HEK293 (cell line): ENCODE results near the gene ANGPTL4.
"Not testable (repeated sequence)": the region's sequence is repeated elsewhere in the genome, so short reads cannot be mapped to it uniquely, and the experiment has no call there.

ENCODE experiments used
- CTCF ChIA-PET: fragments of 350-600 bp; formaldehyde crosslinking; extraction: SDS; loops from one replicate; lab custom pipeline; 2021; ENCODE audit warnings: antibody characterized with exemption; lab: Yijun Ruan, JAX
- POLR2A ChIA-PET: fragments of 300-600 bp; formaldehyde crosslinking; extraction: SDS; loops from one replicate; lab custom pipeline; 2020; ENCODE audit warnings: antibody characterized with exemption, inconsistent platforms; lab: Yijun Ruan, JAX
- H3K27ac ChIP-seq: fragments of 200-500 bp; sonication (Bioruptor generic); 2 replicates; pipeline ENCODE4 v1.5.1; 2014; ENCODE audit warnings: low read depth, low read length, control low read depth, inconsistent platforms; ENCODE audit errors: extremely low read depth
- H3K36me3 ChIP-seq, 2 experiments: fragments of 200-500 bp in 1 of 2; sonication (Bioruptor generic) in 1 of 2; 1 replicate in 1 of 2; 2 replicates in 1 of 2; pipeline ENCODE4 v1.5.1; 2014 to 2017; ENCODE audit warnings: inconsistent platforms in 2 of 2, low read length in 2 of 2; ENCODE audit not compliant: control insufficient read depth in 2 of 2, insufficient read depth in 1 of 2
- H3K4me1 ChIP-seq: fragments of 200-500 bp; sonication (Bioruptor generic); 2 replicates; pipeline ENCODE4 v1.5.1; 2014; ENCODE audit warnings: mild to moderate bottlenecking, low read length, inconsistent platforms; ENCODE audit not compliant: control insufficient read depth, insufficient read depth
- H3K4me3 ChIP-seq: 2 replicates; pipeline ENCODE4 v1.5.1; 2011; ENCODE audit warnings: low read depth, mild to moderate bottlenecking, control low read depth, low read length, moderate library complexity
- H3K9me3 ChIP-seq: fragments of 200-500 bp; sonication (Bioruptor generic); 2 replicates; pipeline ENCODE4 v1.5.1; 2014; ENCODE audit warnings: low read depth, low read length, inconsistent platforms; ENCODE audit not compliant: control insufficient read depth, insufficient read depth
- EGR2 ChIP-seq: fragments of 450-650 bp; formaldehyde crosslinking; IDR thresholded peaks from 2 replicates; pipeline ENCODE4 v1.5.1; 2016; ENCODE audit warnings: low read depth, missing biosample characterization, missing genetic modification characterization
- FEZF1 ChIP-seq: fragments of 450-650 bp; formaldehyde crosslinking; IDR thresholded peaks from 2 replicates; pipeline ENCODE4 v1.5.1; 2016; ENCODE audit warnings: missing biosample characterization, missing genetic modification characterization
- GLI2 ChIP-seq: fragments of 450-650 bp; formaldehyde crosslinking; IDR thresholded peaks from 2 replicates; pipeline ENCODE4; 2017; ENCODE audit warnings: missing biosample characterization, missing genetic modification characterization, low read depth, borderline replicate concordance
- SETDB1 ChIP-seq: IDR thresholded peaks from one replicate; pipeline ENCODE4 v1.6.1; 2017; ENCODE audit warnings: mild to moderate bottlenecking, low read length, moderate library complexity, mixed read lengths; ENCODE audit not compliant: insufficient read length
- SP2 ChIP-seq: fragments of 450-650 bp; formaldehyde crosslinking; IDR thresholded peaks from 2 replicates; pipeline ENCODE4 v1.5.1; 2016; ENCODE audit warnings: missing biosample characterization, missing genetic modification characterization
- TRIM28 ChIP-seq: IDR thresholded peaks from 2 replicates; pipeline ENCODE4 v1.6.1; 2011; ENCODE audit warnings: low read length, control low read depth, borderline replicate concordance
- WT1 ChIP-seq: fragments of 450-650 bp; formaldehyde crosslinking; IDR thresholded peaks from 2 replicates; pipeline ENCODE4 v1.5.1; 2016; ENCODE audit warnings: missing biosample characterization, missing genetic modification characterization
- ZBTB8A ChIP-seq: fragments of 450-650 bp; formaldehyde crosslinking; IDR thresholded peaks from 2 replicates; pipeline ENCODE4 v1.5.1; 2016; ENCODE audit warnings: missing biosample characterization, missing genetic modification characterization
- ZFHX2 ChIP-seq: fragments of 450-650 bp; formaldehyde crosslinking; conservative IDR thresholded peaks from 2 replicates; pipeline ENCODE4 v1.5.1; 2016; ENCODE audit warnings: missing biosample characterization, missing genetic modification characterization
- ZNF121 ChIP-seq: fragments of 450-650 bp; formaldehyde crosslinking; IDR thresholded peaks from 2 replicates; pipeline ENCODE4 v1.5.1; 2016; ENCODE audit warnings: missing biosample characterization, missing genetic modification characterization
- ZNF266 ChIP-seq: fragments of 450-650 bp; formaldehyde crosslinking; IDR thresholded peaks from 2 replicates; pipeline ENCODE4 v1.5.1; 2016; ENCODE audit warnings: missing biosample characterization, missing genetic modification characterization, low read depth
- ZNF302 ChIP-seq: fragments of 450-650 bp; formaldehyde crosslinking; IDR thresholded peaks from 2 replicates; pipeline ENCODE4 v1.5.1; 2016; ENCODE audit warnings: missing biosample characterization, missing genetic modification characterization, low read depth
- ZNF362 ChIP-seq: fragments of 450-650 bp; formaldehyde crosslinking; IDR thresholded peaks from 2 replicates; pipeline ENCODE4 v1.5.1; 2016; ENCODE audit warnings: missing biosample characterization, missing genetic modification characterization
- ZNF366 ChIP-seq: fragments of 450-650 bp; formaldehyde crosslinking; conservative IDR thresholded peaks from 2 replicates; pipeline ENCODE4 v1.5.1; 2016; ENCODE audit warnings: missing biosample characterization, missing genetic modification characterization
- ZNF621 ChIP-seq: fragments of 450-650 bp; formaldehyde crosslinking; IDR thresholded peaks from 2 replicates; pipeline ENCODE4 v1.5.1; 2017; ENCODE audit warnings: missing biosample characterization, missing genetic modification characterization
- ZNF626 ChIP-seq: fragments of 450-650 bp; sonication (Bioruptor Pico); formaldehyde crosslinking; IDR thresholded peaks from 2 replicates; pipeline ENCODE4 v1.5.1; 2018; ENCODE audit warnings: missing biosample characterization, missing genetic modification characterization, inconsistent platforms
- ZNF677 ChIP-seq: fragments of 450-650 bp; IDR thresholded peaks from 2 replicates; pipeline ENCODE4 v1.5.0; 2018; ENCODE audit warnings: missing biosample characterization, mild to moderate bottlenecking, missing genetic modification characterization, moderate library complexity
- ZNF707 ChIP-seq: fragments of 450-650 bp; formaldehyde crosslinking; IDR thresholded peaks from 2 replicates; pipeline ENCODE4 v1.5.1; 2016; ENCODE audit warnings: missing biosample characterization, missing genetic modification characterization
- ZNF792 ChIP-seq: fragments of 450-650 bp; formaldehyde crosslinking; IDR thresholded peaks from 2 replicates; pipeline ENCODE4 v1.5.1; 2016; ENCODE audit warnings: missing biosample characterization, missing genetic modification characterization
- TF ChIP-seq, protein P1 (sequence below): fragments of 450-650 bp; formaldehyde crosslinking; IDR thresholded peaks from 2 replicates; pipeline ENCODE4 v1.5.1; 2017; ENCODE audit warnings: missing biosample characterization, missing genetic modification characterization
- TF ChIP-seq, protein P2 (sequence below): fragments of 450-650 bp; formaldehyde crosslinking; IDR thresholded peaks from 2 replicates; pipeline ENCODE4 v1.5.1; 2016; ENCODE audit warnings: missing biosample characterization, missing genetic modification characterization
- TF ChIP-seq, protein P3 (sequence below): fragments of 450-650 bp; formaldehyde crosslinking; IDR thresholded peaks from 2 replicates; pipeline ENCODE4 v1.5.1; 2016; ENCODE audit warnings: missing biosample characterization, missing genetic modification characterization

The ANGPTL4 gene

GRCh38 chr19:8352845-8353244 lies 11.1 kb upstream of the ANGPTL4 start:
- H3K4me1 ChIP-seq, H3K9me3 ChIP-seq, H3K27ac ChIP-seq, H3K4me3 ChIP-seq, H3K36me3 ChIP-seq: not testable (repeated sequence)
- ChIA-PET POLR2A (interaction anchor here (0.6 to 2.6 kb wide), 6 partner anchors 9 to 153 kb away, joined by 3 to 24 read pairs (median 4); partner anchors contain the start of genes NDUFA7, RAB11B and RPS28), CTCF (interaction anchor here (0.6 to 4.7 kb wide), 28 partner anchors 8 to 745 kb away, joined by 3 to 87 read pairs (median 6); partner anchors contain the start of genes HNRNPM, MARCHF2 and RAB11B)
- 0 out of 2 replicates have a peak, but pooled peaks have one; percentile 6 for TF ChIP-seq ZNF362
- peak; percentile 48; the same call in 1 of the 2 replicates for TF ChIP-seq ZFHX2 (tag by site-specific recombination)
- TF ChIP-seq ZNF121 (tag by site-specific recombination) = peak; percentile 71
- peak; percentile 57 for TF ChIP-seq SP2 (tag by site-specific recombination)
- TF ChIP-seq EGR2 (tag by site-specific recombination) = peak; percentile 47; the same call in 1 of the 2 replicates

DNA sequence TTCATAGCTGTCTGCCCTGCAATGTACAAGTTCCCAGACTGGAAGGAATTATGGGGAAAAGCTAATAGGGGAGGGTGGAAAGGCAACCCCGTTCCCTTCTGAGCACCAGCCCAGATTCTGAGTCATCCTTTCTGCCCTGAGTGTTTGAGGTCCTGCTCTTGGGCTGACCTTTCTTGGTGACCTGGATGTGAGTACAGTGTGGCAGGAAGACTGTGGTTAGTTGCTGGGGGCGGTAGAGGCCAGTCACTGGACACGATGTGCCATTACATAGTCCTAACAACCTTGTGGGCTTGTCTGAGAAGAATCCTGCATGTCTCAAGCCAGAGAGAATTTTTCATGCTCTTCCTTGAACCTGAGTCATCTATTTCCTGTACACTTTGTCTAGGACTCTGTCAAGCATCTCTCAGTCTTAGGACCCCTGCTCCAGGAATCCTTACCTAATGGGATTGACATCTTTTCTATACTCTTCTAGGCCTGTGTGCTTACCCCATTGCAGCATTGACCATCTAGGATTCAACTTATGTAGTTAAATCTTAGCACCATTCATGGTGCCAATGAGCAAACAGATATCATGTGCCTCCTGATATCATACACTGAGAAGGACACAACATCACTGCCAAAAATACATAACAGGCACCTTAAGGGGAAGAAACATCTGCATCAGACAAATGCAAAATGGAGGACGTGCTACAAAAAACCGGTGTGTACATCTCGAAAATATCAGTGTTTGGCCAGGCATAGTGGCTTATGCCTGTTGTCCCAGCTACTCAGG lies 8.1 kb upstream of the ANGPTL4 start:
- no peaks in the 10 kb centered on the region for H3K36me3 ChIP-seq
- no peak overlapping the region for H3K27ac ChIP-seq
- no peak for TF ChIP-seq ZNF707
- TF ChIP-seq ZNF626 = no peak
- peak; percentile 63; the same call in 1 of the 2 replicates for TF ChIP-seq TRIM28
- TF ChIP-seq WT1 = no peak
- TF ChIP-seq SETDB1 = peak; percentile 52
- TF ChIP-seq, protein P1, sequence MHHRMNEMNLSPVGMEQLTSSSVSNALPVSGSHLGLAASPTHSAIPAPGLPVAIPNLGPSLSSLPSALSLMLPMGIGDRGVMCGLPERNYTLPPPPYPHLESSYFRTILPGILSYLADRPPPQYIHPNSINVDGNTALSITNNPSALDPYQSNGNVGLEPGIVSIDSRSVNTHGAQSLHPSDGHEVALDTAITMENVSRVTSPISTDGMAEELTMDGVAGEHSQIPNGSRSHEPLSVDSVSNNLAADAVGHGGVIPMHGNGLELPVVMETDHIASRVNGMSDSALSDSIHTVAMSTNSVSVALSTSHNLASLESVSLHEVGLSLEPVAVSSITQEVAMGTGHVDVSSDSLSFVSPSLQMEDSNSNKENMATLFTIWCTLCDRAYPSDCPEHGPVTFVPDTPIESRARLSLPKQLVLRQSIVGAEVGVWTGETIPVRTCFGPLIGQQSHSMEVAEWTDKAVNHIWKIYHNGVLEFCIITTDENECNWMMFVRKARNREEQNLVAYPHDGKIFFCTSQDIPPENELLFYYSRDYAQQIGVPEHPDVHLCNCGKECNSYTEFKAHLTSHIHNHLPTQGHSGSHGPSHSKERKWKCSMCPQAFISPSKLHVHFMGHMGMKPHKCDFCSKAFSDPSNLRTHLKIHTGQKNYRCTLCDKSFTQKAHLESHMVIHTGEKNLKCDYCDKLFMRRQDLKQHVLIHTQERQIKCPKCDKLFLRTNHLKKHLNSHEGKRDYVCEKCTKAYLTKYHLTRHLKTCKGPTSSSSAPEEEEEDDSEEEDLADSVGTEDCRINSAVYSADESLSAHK (tag by site-specific recombination) = no peak
- TF ChIP-seq ZNF621 (tag by site-specific recombination) = no peak
- CTCF ChIA-PET = interaction anchor here (0.6 to 4.7 kb wide), 13 partner anchors 12 to 844 kb away, joined by 3 to 57 read pairs (median 6); partner anchors contain the start of genes MARCHF2 and RAB11B
- H3K9me3 ChIP-seq = no peaks in the 10 kb centered on the region
- H3K4me1 ChIP-seq = no peaks in the 10 kb centered on the region
- POLR2A ChIA-PET = interaction anchor here (1.2 to 1.3 kb wide), 3 partner anchors 34 to 43 kb away, joined by 3 to 6 read pairs (median 3); partner anchors contain the start of genes RAB11B and RPS28
- H3K4me3 ChIP-seq = no peak overlapping the region

GRCh38 chr19:8357007-8357521 lies 6.9 kb upstream of the ANGPTL4 start:
- Histone ChIP-seq H3K9me3 (no peaks in the 10 kb centered on the region), H3K36me3 (no peaks in the 10 kb centered on the region), H3K27ac (no peak overlapping the region), H3K4me3 (no peak overlapping the region), H3K4me1 (peaks cover 4% of the 10 kb centered on the region)
- ChIA-PET CTCF (interaction anchor here (1.2 kb wide), 1 partner anchor 40 kb away, joined by 3 read pairs; no protein-coding TSS in a partner anchor), POLR2A (interaction anchor here (0.6 to 1.2 kb wide), 3 partner anchors 40 to 214 kb away, joined by 3 to 4 read pairs (median 3); partner anchors contain the start of gene HNRNPM)
- TF ChIP-seq ZNF366 (no peak), ZNF792 (tag by site-specific recombination) (no peak), ZBTB8A (no peak), GLI2 (no peak), ZNF677 (no peak), ZNF266 (tag by site-specific recombination) (no peak), FEZF1 (0 out of 2 replicates have a peak, but pooled peaks have one; percentile 22), ZNF302 (no peak)
- TF ChIP-seq, protein P2, sequence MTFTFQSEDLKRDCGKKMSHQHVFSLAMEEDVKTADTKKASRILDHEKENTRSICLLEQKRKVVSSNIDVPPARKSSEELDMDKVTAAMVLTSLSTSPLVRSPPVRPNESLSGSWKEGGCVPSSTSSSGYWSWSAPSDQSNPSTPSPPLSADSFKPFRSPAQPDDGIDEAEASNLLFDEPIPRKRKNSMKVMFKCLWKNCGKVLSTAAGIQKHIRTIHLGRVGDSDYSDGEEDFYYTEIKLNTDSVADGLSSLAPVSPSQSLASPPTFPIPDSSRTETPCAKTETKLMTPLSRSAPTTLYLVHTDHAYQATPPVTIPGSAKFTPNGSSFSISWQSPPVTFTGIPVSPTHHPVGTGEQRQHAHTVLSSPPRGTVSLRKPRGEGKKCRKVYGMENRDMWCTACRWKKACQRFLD (tag by site-specific recombination) = no peak
- TF ChIP-seq, protein P3, sequence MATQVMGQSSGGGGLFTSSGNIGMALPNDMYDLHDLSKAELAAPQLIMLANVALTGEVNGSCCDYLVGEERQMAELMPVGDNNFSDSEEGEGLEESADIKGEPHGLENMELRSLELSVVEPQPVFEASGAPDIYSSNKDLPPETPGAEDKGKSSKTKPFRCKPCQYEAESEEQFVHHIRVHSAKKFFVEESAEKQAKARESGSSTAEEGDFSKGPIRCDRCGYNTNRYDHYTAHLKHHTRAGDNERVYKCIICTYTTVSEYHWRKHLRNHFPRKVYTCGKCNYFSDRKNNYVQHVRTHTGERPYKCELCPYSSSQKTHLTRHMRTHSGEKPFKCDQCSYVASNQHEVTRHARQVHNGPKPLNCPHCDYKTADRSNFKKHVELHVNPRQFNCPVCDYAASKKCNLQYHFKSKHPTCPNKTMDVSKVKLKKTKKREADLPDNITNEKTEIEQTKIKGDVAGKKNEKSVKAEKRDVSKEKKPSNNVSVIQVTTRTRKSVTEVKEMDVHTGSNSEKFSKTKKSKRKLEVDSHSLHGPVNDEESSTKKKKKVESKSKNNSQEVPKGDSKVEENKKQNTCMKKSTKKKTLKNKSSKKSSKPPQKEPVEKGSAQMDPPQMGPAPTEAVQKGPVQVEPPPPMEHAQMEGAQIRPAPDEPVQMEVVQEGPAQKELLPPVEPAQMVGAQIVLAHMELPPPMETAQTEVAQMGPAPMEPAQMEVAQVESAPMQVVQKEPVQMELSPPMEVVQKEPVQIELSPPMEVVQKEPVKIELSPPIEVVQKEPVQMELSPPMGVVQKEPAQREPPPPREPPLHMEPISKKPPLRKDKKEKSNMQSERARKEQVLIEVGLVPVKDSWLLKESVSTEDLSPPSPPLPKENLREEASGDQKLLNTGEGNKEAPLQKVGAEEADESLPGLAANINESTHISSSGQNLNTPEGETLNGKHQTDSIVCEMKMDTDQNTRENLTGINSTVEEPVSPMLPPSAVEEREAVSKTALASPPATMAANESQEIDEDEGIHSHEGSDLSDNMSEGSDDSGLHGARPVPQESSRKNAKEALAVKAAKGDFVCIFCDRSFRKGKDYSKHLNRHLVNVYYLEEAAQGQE (tag by site-specific recombination) = no peak
